ENCODE data around the gene UBXN1.
"Not testable (repeated sequence)": the region's sequence is repeated elsewhere in the genome, so short reads cannot be mapped to it uniquely, and the experiment has no call there.

UBXN1 gene

GRCh38 chr11:62707277-62707861 is 28.5 kb upstream of the UBXN1 start, which contains the start of the genes BSCL2 and GNG3:
Gene BSCL2 (minus strand): TSS chr11:62707424. CDS start chr11:62707195, 229 bp downstream.
Gene GNG3 (plus strand): TSS chr11:62707676. CDS start chr11:62708296, 620 bp downstream.
- FAIRE-seq = no peak

- FAIRE-seq = no peak
These were observed 28.0 kb upstream of the UBXN1 start for GRCh38 chr11:62706850-62707247.

GRCh38 chr11:62705880-62706849 is 27.3 kb upstream of the UBXN1 start:
- FAIRE-seq = no peak

- FAIRE-seq = no peak
These were observed 26.5 kb upstream of the UBXN1 start for GRCh38 chr11:62705413-62705812.

- FAIRE-seq = not testable (repeated sequence)
These were observed 25.0 kb upstream of the UBXN1 start for GRCh38 chr11:62703921-62704320.

GRCh38 chr11:62702246-62702645 is 23.4 kb upstream of the UBXN1 start:
- FAIRE-seq = no peak

GRCh38 chr11:62694455-62695167 is 15.7 kb upstream of the UBXN1 start:
- FAIRE-seq = no peak

GRCh38 chr11:62693624-62694023 is 14.8 kb upstream of the UBXN1 start:
- FAIRE-seq = not testable (repeated sequence)

- FAIRE-seq = no peak
These were observed 10.7 kb upstream of the UBXN1 start, which contains the start of gene LRRN4CL for GRCh38 chr11:62689421-62690183. Gene LRRN4CL (minus strand): TSS chr11:62689530. CDS start chr11:62688508, 1,022 bp downstream.

- FAIRE-seq = no peak
These were observed 9.6 kb upstream of the UBXN1 start for GRCh38 chr11:62688491-62688890.

GRCh38 chr11:62687508-62688396 is 8.9 kb upstream of the UBXN1 start:
- no peak for FAIRE-seq

GRCh38 chr11:62682518-62682917 is 3.6 kb upstream of the UBXN1 start:
- FAIRE-seq = no peak

- FAIRE-seq = peak; percentile 22
These were observed 2.0 kb upstream of the UBXN1 start for GRCh38 chr11:62680825-62681240.

GRCh38 chr11:62678433-62678769 is 472 bp downstream of the UBXN1 start:
- no peak for FAIRE-seq

GRCh38 chr11:62677714-62678113 is 1.2 kb downstream of the UBXN1 start:
- FAIRE-seq = no peak

GRCh38 chr11:62677156-62677555 is 1.7 kb downstream of the UBXN1 start:
- FAIRE-seq = no peak

GRCh38 chr11:62676698-62677097 is 2.2 kb downstream of the UBXN1 start:
- FAIRE-seq = no peak

- not testable (repeated sequence) for FAIRE-seq
These were observed 3.5 kb downstream of the UBXN1 start for GRCh38 chr11:62675415-62675814.

- no peak for FAIRE-seq
These were observed 5.7 kb downstream of the UBXN1 start for GRCh38 chr11:62673196-62673525.

- FAIRE-seq = no peak
These were observed 7.1 kb downstream of the UBXN1 start, which contains the start of the genes LBHD1 and UQCC3 for GRCh38 chr11:62671608-62672389. Gene LBHD1 (minus strand): TSS chr11:62672267. CDS start chr11:62670031, 2,236 bp downstream. Gene UQCC3 (plus strand): TSS chr11:62671673. CDS start chr11:62671746, 73 bp downstream.

- FAIRE-seq = no peak
These were observed 7.7 kb downstream of the UBXN1 start for GRCh38 chr11:62671236-62671607.
